Measurements from ENCODE around the gene S100P.

DNA sequence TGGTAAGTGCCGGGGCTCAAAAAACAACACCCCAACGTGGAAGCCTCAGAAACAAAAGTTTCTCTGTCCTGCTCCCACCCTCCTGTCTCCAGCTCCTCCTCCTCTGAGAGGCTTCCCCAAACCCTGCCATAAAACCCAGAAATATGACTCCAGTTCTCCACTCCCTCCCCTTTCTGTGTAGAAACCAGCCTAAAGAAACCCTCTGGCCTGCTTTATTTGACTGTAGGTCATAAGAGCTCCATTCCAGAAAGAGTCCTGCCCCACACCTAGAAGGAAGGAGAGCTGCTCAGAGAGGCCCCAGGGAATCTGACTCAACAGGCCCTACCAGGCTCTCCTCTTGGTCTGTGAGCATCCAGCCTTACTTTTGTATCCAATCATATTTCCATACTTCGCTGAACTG lies 872 bp upstream of the S100P start:
- TF ChIP-seq CTCF (conservative IDR thresholded peaks at IDR 0.05) = no peak
- no peak for TF ChIP-seq ZFX (IDR thresholded peaks at IDR 0.05)

All from C4-2B (cell line).